ENCODE measurements around the gene EHD3.

EHD3 gene

DNA sequence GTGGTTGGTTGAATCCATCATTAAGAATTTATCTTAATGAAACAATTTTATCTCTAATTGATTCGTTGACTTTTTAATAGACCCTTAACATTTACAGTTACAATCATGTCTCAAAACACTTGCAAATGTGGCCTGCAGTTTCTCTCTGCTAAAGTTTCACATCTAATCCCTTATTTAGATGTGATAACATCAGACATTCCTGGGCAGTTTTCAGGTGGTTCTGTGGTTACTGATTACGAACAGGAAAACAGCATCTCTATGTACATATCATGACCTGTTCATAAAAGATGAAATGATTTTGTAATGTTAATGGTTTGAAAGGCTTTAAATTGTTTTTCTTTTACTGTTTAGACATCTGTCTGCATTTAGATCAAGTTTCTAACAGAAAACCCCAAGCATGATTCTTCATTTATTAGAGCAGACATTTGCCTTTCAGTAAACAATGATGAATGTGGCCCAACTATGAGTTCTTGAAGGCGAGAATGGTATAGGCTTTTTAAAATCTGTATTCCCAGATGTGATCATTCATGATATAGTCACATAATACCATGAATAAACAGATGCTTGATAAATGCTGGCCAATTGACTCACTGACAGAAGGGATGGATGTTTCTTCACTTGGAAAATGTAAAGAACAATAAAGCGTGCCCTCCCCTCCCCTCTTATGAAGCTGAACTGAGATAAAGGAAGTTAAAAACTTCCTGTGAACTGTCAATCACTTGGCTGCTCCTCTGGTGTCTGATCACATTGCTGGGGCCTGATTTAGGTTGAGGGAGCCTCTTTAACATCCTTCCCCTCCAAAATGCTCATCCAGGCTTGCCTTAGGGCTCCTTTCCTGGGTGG lies 20.1 kb upstream of the EHD3 start:
- DNase-seq (ENCODE audit: low read depth): no peak

- no peak for DNase-seq (ENCODE audit: low read depth)
Observed at GRCh38 chr2:31214444-31214915, 19.5 kb upstream of the EHD3 start.

DNA sequence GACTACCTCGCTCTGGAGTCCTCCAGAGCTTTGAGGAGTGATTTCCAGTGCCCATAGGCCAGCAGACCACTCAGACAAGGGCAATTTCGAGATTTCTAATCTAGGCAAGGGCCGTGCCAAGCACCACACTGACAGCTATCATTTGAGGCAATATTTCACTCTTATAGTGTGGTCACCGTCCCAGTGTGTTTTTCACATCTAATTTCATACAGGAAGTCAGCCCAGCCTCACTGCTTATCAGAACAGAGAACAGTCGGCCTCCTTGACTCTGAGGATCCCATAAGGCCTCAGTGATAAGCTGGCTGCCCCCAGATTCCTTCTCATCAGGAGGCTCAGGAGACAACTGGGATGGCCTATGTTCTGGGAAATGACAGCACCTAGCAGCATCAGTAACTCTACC lies 17.2 kb upstream of the EHD3 start:
- DNase-seq (ENCODE audit: low read depth): no peak

DNA sequence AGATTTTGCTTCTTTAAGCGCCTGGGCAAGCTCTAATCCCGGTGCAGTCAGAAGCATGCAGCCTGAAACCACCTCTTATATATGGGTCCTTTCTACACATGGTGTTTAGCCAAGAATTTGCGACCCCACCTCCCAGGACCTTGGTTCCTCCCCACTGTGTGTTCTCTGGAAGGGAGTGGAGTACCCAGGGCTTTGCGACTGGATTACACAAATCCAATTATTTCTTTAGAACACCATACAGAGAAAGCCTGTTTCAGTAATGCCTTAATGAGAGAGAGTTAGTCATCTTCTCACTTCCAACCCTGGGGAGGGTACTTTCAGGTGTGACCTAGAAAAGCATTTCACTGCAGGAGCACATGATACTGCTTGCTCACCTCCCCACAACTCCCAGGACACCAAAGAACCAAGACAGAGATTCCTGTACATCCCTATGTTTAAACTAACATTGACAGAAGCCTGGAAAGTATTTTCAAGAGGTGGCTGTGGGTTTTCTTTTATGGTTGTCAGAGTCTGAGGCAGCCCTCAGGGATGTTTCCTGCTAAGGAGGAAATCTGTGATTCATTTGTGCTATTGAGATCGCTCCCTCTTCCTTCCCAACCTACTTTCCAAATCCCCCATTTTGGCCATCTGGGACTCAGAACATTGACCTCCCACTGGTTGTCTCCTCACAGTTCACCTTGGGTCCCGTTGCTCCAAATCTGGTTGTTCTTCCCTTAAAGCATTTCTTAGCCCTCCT lies 16.3 kb upstream of the EHD3 start, which contains the start of gene CAPN14:
Gene CAPN14 (minus strand): TSS at position 51 of the 736 bp plus-strand sequence. CDS start 12,068 bp downstream, outside the sequence.
- no peak for DNase-seq (ENCODE audit: low read depth)

GRCh38 chr2:31219131-31219969 lies 14.6 kb upstream of the EHD3 start:
- DNase-seq (ENCODE audit: low read depth): no peak

GRCh38 chr2:31221544-31221943 lies 12.4 kb upstream of the EHD3 start:
- DNase-seq (ENCODE audit: low read depth): no peak

- no peak for DNase-seq (ENCODE audit: low read depth)
Observed at GRCh38 chr2:31222071-31222470, 11.9 kb upstream of the EHD3 start.

- DNase-seq (ENCODE audit: low read depth): no peak
Observed at GRCh38 chr2:31223026-31223425, 10.9 kb upstream of the EHD3 start.

DNA sequence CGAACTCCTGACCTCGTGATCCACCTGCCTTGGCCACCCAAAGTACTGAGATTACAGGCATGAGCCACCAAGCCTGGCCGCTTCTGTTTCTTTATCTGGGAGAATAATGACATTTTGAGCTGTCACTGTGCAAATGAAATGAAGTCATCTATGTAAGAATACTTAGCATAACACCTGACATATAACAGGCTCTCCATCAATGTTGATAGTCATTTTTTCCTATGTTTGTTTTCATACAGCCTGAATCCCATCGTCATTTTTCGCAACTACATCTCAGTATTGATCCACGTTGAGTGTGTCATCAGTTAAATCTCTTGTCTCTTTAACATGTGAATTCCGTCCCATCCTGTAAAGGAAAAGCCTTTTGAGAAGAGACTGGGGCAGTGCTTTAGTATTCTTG lies 10.2 kb upstream of the EHD3 start:
- no peak for DNase-seq (ENCODE audit: low read depth)

DNA sequence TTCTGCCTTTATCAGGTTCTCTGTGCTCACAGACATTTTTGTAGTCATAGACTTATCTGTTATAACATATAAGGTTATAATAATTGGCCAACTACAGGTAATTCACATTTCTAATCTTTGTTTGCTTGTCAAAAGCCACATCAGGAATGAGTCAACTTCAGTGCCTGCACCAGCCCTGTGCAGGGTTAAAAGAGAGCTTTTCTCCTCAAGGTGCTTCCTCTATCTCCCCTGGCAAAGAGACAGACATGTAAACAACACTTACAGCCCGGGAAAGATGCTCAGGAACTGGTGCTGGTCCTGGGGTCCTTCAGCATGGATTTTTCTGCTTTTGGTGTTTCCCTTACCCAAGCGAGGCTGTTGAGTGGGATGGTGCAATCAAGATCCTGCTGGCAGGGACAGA lies 7.7 kb upstream of the EHD3 start:
- DNase-seq (ENCODE audit: low read depth): no peak

- no peak for DNase-seq (ENCODE audit: low read depth)
Observed at GRCh38 chr2:31227110-31227509, 6.8 kb upstream of the EHD3 start.

GRCh38 chr2:31227711-31228125 lies 6.2 kb upstream of the EHD3 start:
- DNase-seq (ENCODE audit: low read depth): no peak

DNA sequence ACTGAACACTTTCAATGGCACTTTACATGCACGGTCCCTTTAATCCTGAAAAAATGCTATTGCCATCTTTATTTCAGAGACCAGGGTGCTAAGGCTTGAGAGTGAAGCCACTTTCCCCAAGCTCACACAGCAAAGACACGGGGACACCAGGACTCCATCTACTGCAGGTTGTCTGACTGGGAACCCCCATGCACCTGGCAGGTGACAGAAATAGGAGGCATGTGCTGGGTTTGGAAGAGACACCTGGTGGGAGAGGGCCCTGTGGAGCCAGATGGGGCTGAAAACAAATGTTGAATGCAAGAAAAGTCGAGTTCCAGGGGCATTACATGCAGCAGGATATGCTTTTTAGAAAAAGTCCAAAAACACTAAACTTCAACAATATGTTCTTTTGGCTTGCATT lies 5.2 kb upstream of the EHD3 start:
- no peak for DNase-seq (ENCODE audit: low read depth)

- no peak for DNase-seq (ENCODE audit: low read depth)
Observed at GRCh38 chr2:31230751-31231150, 3.2 kb upstream of the EHD3 start.

- no peak for DNase-seq (ENCODE audit: low read depth)
Observed at GRCh38 chr2:31231571-31232302, 2.2 kb upstream of the EHD3 start.

GRCh38 chr2:31232586-31232985 lies 1.4 kb upstream of the EHD3 start:
- DNase-seq (ENCODE audit: low read depth): no peak

- DNase-seq (ENCODE audit: low read depth): no peak
Observed at GRCh38 chr2:31233231-31233630, 721 bp upstream of the EHD3 start.

DNA sequence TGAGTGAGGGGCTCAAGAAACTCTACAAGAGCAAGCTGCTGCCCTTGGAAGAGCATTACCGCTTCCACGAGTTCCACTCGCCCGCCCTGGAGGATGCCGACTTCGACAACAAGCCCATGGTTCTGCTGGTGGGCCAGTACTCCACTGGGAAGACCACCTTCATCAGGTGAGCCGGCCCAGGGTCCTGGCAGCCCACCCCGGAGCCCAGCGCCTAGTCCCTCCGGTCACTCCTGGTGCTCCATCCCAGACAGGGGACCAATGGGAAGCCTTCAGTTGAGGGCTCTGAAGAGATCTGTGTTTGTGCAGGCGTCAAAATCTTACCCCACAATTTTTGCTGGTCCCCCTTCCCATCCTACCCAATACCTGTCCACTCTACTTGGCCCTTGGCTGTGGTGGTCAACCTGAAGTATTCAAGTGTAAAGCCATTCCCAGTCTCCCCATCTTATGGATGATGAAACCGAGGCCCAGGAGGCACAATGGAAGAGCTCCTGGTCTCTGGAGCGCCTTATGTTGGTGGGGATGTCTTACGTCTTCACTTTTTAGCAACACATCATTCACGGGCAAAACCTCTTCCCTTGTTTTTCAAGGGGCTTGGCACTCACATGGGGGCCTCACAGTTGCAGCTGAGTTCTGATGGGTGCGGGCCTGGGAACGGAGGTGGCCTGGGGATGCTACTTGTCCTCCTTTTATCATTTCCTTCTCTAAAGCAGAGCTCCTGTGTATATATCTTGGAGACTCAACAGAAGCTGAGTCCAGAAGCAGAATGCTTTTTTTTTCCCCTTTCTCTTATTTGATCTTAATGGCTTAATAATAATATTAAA lies 941 bp downstream of the EHD3 start:
- DNase-seq (ENCODE audit: low read depth): no peak

DNA sequence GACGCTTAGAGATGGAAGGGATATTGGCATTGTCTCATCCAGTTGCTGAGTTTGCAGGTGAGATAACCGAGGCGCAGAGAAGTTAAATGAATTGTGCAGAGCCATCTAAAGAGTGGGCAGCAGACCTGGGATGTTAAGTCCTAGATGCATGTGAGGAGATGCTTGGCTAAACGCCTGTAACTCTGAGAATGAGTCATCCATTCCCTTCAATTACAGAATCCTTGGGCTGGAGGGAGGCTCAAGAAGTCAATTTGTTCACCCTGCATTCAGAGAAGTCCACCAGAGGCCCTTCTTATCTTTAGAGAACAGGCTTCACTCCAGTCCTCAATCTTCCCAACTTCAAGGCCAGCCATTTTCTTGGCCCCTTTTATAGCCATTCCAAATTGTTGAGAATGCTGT lies 1.6 kb downstream of the EHD3 start:
- DNase-seq (ENCODE audit: low read depth): peak; percentile 74

DNA sequence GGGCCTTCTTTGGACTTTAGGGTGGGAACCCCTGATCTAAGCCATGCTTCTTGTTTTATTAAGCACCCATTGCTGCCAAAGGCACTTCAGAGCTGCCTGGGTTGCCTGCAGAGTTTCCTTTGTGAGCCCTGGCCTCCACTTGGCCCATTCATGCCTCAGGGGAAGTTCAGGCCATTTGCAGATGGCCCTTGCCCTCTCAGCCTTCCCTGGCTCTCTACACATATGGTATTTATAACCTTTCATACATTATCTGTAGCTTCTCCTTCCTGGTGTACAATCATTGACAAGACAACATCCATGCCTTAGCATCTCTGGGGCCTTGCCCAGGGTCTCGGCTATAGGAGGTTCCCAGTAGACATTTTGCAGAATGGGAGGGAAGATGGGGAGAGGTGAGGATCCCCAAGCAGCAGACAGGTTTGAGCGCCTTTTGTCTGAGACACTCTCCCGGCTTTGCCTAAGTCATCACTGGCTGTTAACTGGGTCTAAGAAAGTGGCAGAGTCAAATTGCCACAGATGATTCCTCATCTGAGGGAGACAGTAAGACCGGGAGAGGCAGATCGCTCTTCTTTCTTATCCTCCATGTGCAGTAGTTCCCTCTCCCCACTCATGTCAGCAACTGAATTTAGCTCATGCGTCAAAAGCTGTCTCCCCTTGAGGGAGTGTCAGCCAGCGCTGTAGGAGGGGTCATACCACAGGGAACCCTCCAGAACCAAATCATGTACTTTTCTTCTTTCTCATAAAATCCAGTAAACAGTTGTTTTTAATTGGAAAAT lies 2.7 kb downstream of the EHD3 start:
- DNase-seq (ENCODE audit: low read depth): no peak
